Mesodermal cell (in vitro differentiated cells): Measurements from ENCODE around the gene AJAP1.

Experiments
- H3K27ac ChIP-seq: 2 replicates; pipeline ENCODE4 v1.7.0; 2013; ENCODE audit warnings: mild to moderate bottlenecking, low read depth, low read length, moderate library complexity; ENCODE audit not compliant: severe bottlenecking
- H3K36me3 ChIP-seq: 2 replicates; pipeline ENCODE4 v1.7.1; 2013; ENCODE audit warnings: mild to moderate bottlenecking, low read length, moderate library complexity; ENCODE audit not compliant: control insufficient read depth, insufficient read depth
- H3K4me1 ChIP-seq: one replicate; pipeline ENCODE4 v1.7.1; 2013; ENCODE audit warnings: mild to moderate bottlenecking, low read length; ENCODE audit not compliant: insufficient read depth, control insufficient read depth, poor library complexity, severe bottlenecking
- H3K4me3 ChIP-seq: 2 replicates; pipeline ENCODE4 v1.7.0; 2013; ENCODE audit warnings: low read length, control low read depth, mild to moderate bottlenecking; ENCODE audit not compliant: insufficient read depth, poor library complexity, severe bottlenecking; ENCODE audit errors: extremely low read depth
- H3K9me3 ChIP-seq: 2 replicates; pipeline ENCODE4 v1.7.1; 2013; ENCODE audit warnings: mild to moderate bottlenecking, low read length, moderate library complexity; ENCODE audit not compliant: control insufficient read depth
- WGBS, 2 experiments: methylation state at CpG; one replicate each; pipeline ENCODE4 v1.1.5; 2013; ENCODE audit warnings: missing lambda C conversion rate in 2 of 2; ENCODE audit not compliant: insufficient coverage in 2 of 2; 5-methylcytosine and 5-hydroxymethylcytosine counted together

AJAP1 gene

DNA sequence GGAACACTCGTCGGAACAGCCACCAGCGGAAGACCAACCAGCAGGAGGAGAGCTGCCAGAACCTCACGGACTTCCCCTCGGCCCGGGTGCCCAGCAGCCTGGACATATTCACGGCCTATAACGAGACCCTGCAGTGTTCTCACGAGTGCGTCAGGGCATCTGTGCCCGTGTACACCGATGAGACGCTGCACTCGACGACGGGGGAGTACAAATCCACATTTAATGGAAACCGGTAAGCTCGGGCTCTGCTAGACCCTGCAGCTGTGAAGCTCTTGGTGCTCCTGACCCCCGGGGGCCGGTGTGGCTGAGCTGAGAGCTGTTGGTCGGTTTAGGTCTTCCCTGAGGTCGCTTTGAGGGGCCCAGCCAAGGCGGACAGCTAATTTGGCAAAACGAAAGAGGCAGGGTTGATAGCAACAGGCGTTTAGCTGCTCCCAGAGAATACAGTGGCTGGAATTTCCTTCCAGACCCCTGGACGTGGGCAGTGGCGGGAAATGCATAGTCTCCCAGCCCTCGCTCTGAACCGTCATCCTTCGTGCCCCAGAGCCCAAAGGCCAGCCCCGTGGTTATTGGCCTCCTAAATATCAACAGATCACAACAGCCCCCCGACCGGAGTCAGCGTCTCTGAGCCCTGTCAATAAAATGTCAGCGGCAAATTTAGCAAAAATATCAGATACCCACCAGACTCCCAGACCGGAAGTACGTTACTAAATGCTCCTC, 118.0 kb downstream of the AJAP1 start:
- no peak overlapping the region for H3K4me3 ChIP-seq
- no peaks in the 10 kb centered on the region for H3K36me3 ChIP-seq
- H3K27ac ChIP-seq: no peak overlapping the region
- WGBS, 2 experiments: 91 to 96% methylated on average over 30 to 36 of the region's 37 CpGs
- H3K4me1 ChIP-seq: no peaks in the 10 kb centered on the region
- H3K9me3 ChIP-seq: no peaks in the 10 kb centered on the region

DNA sequence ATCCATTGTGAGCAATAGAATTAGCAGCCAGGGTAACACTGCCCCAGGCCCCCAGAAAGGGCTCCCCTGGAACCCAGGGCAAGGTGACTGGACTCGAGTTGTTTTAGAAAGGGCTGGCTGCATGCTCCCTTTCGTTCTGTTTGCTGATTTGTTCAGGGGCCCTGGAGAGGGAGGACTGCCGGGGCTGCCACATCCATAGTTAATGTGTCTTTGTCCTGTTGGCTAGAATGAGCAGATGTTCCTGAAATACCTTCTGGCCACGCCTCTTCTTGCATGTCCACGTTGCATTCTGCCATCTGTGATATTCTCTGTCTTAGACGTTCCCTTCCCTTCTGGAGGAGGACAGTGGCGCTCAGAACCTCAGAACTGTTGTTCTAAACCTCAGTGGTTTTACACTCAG, 118.8 kb downstream of the AJAP1 start:
- no peak overlapping the region for H3K4me3 ChIP-seq
- no peaks in the 10 kb centered on the region for H3K36me3 ChIP-seq
- H3K27ac ChIP-seq: no peak overlapping the region
- H3K4me1 ChIP-seq: no peaks in the 10 kb centered on the region
- WGBS, 2 experiments: 77 to 79% methylated on average over 6 to 7 of the region's 7 CpGs
- H3K9me3 ChIP-seq: no peaks in the 10 kb centered on the region

DNA sequence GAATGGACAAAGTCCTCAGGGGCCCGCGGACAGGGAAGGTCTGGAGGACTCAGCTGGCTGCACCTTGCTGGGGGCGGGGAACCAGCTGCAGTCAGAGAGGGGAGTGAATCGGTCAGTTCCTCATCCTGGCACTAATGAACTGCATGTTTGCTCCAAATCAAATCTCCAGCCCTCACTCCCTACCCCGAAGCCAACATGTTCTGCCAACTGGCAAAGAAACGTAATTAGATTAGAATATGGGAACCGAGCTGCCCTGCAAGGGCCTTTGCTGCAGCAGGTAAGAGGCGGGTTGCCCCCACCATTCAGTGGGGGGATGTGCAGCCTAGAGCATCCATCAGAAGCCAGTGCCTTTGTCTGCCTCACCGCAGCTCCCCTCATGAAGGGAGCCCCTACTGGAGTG, 121.1 kb downstream of the AJAP1 start:
- no peak overlapping the region for H3K4me3 ChIP-seq
- WGBS, 2 experiments: 85 to 98% methylated on average over 4 to 7 of the region's 9 CpGs
- no peaks in the 10 kb centered on the region for H3K36me3 ChIP-seq
- no peaks in the 10 kb centered on the region for H3K4me1 ChIP-seq
- H3K9me3 ChIP-seq: no peaks in the 10 kb centered on the region
- H3K27ac ChIP-seq: no peak overlapping the region

DNA sequence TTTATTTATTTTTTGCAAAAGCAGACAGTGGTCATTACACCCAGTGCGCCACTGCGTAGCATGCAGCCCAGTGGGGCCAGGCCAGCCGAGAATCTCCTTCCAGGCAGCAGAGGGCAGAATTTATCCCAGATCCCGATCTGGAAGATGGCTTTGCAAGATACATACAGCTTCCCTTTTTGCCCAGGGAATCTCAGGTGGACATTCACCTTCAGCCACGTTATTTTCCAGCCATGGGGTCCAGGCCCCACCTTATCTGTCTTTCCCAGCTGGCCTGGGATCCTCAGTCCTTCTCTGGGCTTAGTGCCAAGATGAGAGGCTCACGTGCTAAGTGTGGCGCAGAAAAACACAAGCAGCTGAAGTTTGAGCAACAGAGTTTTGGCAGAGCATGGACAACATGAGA, 123.6 kb downstream of the AJAP1 start:
- Histone ChIP-seq H3K4me3 (no peak overlapping the region), H3K36me3 (no peaks in the 10 kb centered on the region), H3K4me1 (no peaks in the 10 kb centered on the region), H3K9me3 (no peaks in the 10 kb centered on the region), H3K27ac (no peak overlapping the region)
- 66 to 71% methylated on average over 7 of the region's 7 CpGs for WGBS, 2 experiments

DNA sequence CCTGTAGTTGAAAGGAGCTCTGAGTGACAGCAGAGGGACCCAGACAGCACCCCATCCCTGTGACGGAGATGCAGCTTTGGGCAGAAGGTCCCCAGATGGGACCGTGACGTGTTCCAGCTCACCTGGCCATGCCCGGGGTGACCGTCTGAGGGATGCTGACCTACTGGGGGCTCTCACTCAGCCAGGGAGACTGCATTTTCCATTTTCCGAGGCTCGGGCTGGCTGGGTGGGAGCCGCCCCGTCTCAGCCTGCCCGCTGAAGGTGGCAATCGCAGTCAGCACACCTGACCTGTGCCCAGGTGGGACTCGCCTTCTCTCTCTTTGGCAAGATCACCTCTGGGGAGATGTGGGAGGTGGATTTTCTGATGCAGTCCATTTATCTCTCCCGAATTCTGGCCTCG, 127.2 kb downstream of the AJAP1 start:
- WGBS, 2 experiments: 79 to 90% methylated on average over 11 of the region's 14 CpGs
- H3K27ac ChIP-seq: no peak overlapping the region

DNA sequence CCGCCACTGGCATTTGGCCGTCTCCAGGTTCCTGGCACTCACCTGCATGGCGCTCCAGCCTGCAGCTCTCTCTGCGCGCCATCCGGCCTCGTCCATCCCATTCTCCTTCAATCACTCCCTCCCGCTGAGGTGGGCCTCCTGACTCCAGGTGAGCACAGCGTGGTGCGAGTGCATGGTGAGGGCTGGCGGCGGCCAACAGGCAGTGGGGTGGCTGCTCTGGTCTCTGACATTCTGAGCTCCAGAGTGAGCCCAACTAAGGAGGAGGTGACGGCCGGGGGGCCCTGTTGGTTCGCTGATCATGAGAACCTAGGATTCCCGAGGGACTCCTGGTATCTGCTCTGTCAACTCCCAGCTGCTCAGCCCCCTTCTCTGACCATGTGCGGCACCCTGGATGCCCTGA, 130.4 kb downstream of the AJAP1 start:
- 87 to 91% methylated on average over 12 to 17 of the region's 17 CpGs for WGBS, 2 experiments
- Histone ChIP-seq H3K4me1 (peaks cover 4% of the 10 kb centered on the region), H3K9me3 (no peaks in the 10 kb centered on the region), H3K27ac (no peak overlapping the region), H3K36me3 (no peaks in the 10 kb centered on the region), H3K4me3 (no peak overlapping the region)

More for the DNA sequence above, 127.2 kb downstream of the AJAP1 start:
- Histone ChIP-seq H3K9me3 (no peaks in the 10 kb centered on the region), H3K4me1 (no peaks in the 10 kb centered on the region), H3K36me3 (no peaks in the 10 kb centered on the region), H3K4me3 (no peak overlapping the region)

DNA sequence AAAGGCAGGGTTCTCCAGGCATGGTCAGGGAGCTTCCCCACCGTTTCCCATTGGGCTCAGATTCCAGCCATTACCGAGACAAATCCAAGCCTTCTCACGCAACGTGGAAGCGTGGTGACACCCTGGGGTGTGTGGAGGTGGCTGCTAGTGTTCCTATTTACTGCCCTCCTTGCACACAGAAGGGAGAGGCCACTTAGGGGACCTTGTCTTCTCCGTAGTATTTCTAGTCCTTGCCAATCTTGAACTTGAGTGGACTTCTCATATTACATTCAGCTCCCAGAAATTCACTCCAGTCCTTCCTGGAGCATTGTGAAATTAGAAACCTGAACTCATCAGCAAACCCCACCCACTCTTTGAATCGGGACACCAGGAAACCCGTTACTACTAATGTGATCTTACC, 131.6 kb downstream of the AJAP1 start:
- Histone ChIP-seq H3K9me3 (no peaks in the 10 kb centered on the region), H3K36me3 (no peaks in the 10 kb centered on the region), H3K4me3 (no peak overlapping the region), H3K4me1 (peaks cover 4% of the 10 kb centered on the region), H3K27ac (no peak overlapping the region)
- 95 to 98% methylated on average over 6 of the region's 8 CpGs for WGBS, 2 experiments

DNA sequence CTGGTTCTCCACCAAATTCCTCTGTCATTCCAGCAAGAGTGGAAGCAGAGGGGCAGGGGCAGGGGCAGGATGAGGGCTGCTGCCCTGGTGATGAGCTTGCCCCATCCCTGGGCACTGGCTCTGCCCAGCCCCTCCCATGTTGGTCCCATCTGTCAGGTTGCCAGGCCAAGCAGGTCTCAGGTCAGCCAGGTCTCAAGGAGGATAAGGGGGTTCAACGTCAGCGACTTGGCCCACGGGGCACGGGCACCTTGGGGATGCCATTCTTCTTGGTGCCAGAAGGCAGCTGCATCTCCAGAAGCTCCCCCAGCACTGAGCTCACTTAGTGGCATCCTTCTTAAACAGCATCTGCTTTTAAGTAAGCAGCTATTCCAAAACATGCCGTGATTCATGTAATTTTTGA, 133.1 kb downstream of the AJAP1 start:
- H3K27ac ChIP-seq: no peak overlapping the region
- no peak overlapping the region for H3K4me3 ChIP-seq
- H3K9me3 ChIP-seq: no peaks in the 10 kb centered on the region
- H3K36me3 ChIP-seq: no peaks in the 10 kb centered on the region
- H3K4me1 ChIP-seq: peaks cover 4% of the 10 kb centered on the region
- WGBS, 2 experiments: 69 to 72% methylated on average over 4 of the region's 5 CpGs

DNA sequence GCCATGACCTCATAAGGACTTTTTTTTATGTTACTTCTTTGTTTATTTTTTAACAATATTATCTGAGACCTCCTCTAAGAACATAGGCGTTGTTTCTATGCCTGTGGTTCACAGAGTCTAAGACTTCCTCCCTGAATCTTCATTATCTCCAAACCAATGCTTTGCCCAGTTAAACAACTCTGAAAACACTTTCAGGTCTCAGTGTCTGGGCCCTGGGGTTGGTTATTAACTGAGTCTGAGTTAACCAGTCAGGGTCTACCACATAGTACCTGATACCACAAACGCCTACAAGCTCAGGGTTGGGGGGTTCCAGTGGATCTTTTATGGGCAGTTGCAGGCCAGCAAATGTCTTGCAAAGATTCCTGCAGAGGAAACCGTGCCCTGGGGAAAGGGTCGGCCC, 138.2 kb downstream of the AJAP1 start:
- no peaks in the 10 kb centered on the region for H3K9me3 ChIP-seq
- no peaks in the 10 kb centered on the region for H3K36me3 ChIP-seq
- no peak overlapping the region for H3K27ac ChIP-seq
- WGBS, 2 experiments: 78 to 98% methylated on average over 2 to 3 of the region's 4 CpGs
- H3K4me3 ChIP-seq: no peak overlapping the region
- H3K4me1 ChIP-seq: peaks cover 1% of the 10 kb centered on the region

DNA sequence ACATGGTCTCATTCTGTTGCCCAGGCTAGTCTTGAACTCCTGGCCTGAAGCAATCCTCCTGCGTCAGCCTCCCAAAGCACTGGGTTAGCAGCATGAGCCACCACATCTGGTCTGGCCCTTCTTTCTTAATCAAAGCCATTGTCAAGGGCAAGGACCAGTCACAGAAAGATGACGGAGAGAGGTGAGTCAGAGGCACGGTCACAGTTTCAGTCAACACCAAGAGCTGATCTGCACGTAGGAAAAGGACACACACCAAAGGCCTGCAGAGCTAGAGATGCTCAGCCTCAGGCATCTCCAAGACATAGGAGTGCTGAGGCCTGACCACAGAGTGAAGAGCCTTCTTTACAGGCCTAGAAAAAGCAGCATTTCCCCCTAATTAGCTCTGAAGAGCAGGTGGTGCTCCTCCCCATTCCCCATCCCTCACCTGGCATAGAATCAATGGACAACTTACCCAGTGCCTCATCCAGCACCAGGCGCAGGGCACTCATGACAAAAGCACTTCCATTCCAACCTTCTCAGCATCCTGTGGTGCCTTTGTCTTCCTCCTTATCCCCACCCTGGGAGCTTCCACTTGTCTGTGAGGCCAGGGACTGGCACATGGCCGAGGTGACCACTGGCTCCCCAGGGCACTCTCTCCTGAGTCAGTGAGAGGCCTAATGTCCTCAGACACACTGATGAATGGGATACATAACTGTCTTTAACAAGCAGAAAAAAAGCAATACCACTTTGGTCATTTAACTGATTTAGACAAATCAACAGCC, 139.8 kb downstream of the AJAP1 start:
- H3K9me3 ChIP-seq: no peaks in the 10 kb centered on the region
- 87 to 91% methylated on average over 5 to 6 of the region's 6 CpGs for WGBS, 2 experiments
- no peaks in the 10 kb centered on the region for H3K36me3 ChIP-seq
- no peaks in the 10 kb centered on the region for H3K4me1 ChIP-seq
- no peak overlapping the region for H3K27ac ChIP-seq
- H3K4me3 ChIP-seq: no peak overlapping the region
